ENCODE data around the gene TTI1.

The TTI1 gene

DNA sequence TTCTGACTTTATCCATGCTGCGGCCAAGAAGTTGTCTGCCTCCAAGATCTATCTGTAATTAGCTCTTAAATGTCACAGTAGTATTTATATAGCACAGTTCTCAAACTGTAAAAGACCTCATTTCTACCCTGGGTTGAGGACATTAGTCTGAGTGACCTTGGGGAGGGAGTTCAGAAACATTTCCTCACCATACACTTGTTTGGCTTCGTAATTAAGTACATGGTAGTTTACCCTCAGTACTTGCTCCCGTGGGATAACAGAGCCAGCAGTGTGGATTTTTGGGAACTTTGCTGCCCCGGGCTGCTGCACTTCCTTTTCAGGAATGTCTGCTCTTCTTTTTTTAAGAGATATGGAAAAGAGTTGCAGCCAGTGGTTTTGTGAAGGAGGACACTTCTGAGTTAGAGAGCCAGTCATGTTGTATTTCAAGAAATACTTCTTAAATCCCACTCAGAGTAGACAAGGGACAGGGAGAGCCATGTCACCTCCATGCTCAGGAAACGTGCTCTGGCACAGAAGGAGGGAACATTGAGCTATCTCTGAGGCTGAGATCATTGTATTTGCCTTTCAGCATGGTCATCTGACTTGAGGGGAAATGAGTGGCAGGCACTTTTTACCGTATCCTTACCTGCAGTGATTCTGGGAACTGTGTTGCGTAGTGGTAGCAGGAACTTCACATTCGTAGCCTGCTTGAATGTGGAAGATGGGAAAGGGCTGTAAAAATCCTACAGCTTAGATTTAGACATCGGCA, 33.9 kb upstream of the TTI1 start:
- H3K4me1 ChIP-seq (ENCODE audit: control insufficient read depth, insufficient read depth, low read length), result no peaks in the 10 kb centered on the region
- no peaks in the 10 kb centered on the region for H3K9me3 ChIP-seq (ENCODE audit: control insufficient read depth, insufficient read depth, low read depth, low read length)
- no peaks in the 10 kb centered on the region for H3K27me3 ChIP-seq (ENCODE audit: control insufficient read depth, insufficient read depth, low read length)
- peaks cover 91% of the 10 kb centered on the region for H3K36me3 ChIP-seq (ENCODE audit: control insufficient read depth, insufficient read depth, low read length)
- H3K4me3 ChIP-seq (ENCODE audit: low read depth, low read length), result no peak overlapping the region
- H3K9ac ChIP-seq (ENCODE audit: low read length), result no peak overlapping the region
- no peak overlapping the region for H3K27ac ChIP-seq (ENCODE audit: low read depth, low read length)

DNA sequence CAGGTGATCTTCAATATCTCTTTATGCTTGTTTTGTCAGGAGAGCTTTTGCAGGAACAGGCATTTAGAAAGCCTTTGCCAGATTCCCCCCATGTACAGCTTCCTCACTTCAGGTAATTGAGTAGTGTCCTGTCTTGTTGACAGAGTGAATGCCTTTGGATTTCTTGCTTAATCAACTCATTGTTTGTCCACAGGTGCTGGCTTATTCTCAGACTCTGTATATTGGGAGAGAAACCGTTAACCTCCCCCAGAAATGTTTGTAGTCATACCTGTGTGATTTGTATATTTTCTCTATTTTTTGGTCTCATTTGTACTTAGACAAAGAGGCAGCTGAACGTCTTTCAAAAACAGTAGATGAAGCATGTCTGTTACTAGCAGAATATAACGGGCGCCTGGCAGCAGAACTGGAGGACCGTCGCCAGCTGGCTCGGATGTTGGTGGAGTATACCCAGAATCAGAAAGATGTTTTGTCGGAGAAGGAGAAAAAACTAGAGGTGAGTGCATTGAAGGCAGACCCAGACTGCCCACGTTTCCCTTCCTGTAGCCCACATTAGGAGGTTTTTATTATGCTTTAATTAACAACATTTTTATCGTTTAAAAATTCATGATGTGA, 32.6 kb upstream of the TTI1 start:
- no peaks in the 10 kb centered on the region for H3K27me3 ChIP-seq (ENCODE audit: control insufficient read depth, insufficient read depth, low read length)
- no peaks in the 10 kb centered on the region for H3K4me1 ChIP-seq (ENCODE audit: control insufficient read depth, insufficient read depth, low read length)
- no peak overlapping the region for H3K27ac ChIP-seq (ENCODE audit: low read depth, low read length)
- peaks cover 95% of the 10 kb centered on the region for H3K36me3 ChIP-seq (ENCODE audit: control insufficient read depth, insufficient read depth, low read length)
- no peak overlapping the region for H3K9ac ChIP-seq (ENCODE audit: low read length)
- no peaks in the 10 kb centered on the region for H3K9me3 ChIP-seq (ENCODE audit: control insufficient read depth, insufficient read depth, low read depth, low read length)
- no peak overlapping the region for H3K4me3 ChIP-seq (ENCODE audit: low read depth, low read length)

DNA sequence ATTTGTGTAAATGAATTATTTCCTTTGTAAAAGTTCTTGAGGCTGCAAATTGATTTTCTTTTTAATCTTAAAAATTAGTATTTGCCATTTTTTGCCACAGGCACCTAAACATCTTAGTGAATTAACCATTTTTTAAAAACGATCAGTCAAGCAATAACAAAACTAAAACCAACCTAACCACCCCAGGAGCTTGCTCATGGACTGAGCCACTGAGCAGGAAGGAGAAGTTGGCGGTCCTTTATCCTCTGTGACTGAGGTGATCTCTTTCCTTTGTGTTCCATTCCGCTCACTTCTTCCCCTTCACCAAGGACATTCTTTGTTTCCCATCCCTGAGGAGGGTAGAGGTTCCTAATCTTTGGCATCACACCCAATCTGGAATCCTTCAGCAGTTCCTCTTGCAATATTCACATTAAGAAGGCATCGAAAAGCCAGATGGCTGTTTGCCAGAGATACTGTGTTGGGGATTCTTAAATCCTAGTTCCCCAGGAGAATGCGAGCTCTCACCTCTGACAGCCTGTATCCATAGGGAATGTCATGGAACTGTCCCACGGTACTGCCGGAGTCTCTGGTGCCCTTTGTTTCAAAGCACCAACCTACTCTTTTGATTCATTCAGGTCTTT, 30.8 kb upstream of the TTI1 start:
- Histone ChIP-seq H3K27me3 (ENCODE audit: control insufficient read depth, insufficient read depth, low read length) (no peaks in the 10 kb centered on the region), H3K9ac (ENCODE audit: low read length) (no peak overlapping the region), H3K36me3 (ENCODE audit: control insufficient read depth, insufficient read depth, low read length) (peaks cover 96% of the 10 kb centered on the region), H3K9me3 (ENCODE audit: control insufficient read depth, insufficient read depth, low read depth, low read length) (no peaks in the 10 kb centered on the region), H3K27ac (ENCODE audit: low read depth, low read length) (no peak overlapping the region), H3K4me1 (ENCODE audit: control insufficient read depth, insufficient read depth, low read length) (no peaks in the 10 kb centered on the region), H3K4me3 (ENCODE audit: low read depth, low read length) (no peak overlapping the region)

DNA sequence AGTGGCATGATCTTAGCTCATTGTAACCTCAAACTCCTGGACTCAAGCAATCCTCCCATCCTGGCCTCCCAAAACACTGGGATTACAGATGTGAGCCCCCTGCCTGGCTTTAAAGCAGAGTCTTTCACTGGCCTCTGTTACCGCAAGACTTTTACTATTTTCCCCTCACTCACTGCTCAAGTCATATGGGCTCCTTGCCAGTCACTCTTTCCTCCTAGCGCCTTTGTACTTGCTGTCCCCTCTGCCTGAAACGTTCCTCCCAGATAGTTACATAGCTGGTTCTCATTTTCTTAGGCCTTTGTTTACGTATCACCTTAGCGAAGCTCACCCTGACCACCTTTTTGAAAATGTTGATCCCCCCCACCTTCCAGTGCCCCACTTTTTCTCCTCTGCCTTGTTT, 29.6 kb upstream of the TTI1 start:
- H3K27me3 ChIP-seq (ENCODE audit: control insufficient read depth, insufficient read depth, low read length), result no peaks in the 10 kb centered on the region
- H3K27ac ChIP-seq (ENCODE audit: low read depth, low read length), result no peak overlapping the region
- H3K4me1 ChIP-seq (ENCODE audit: control insufficient read depth, insufficient read depth, low read length), result no peaks in the 10 kb centered on the region
- peaks cover 97% of the 10 kb centered on the region for H3K36me3 ChIP-seq (ENCODE audit: control insufficient read depth, insufficient read depth, low read length)
- H3K9me3 ChIP-seq (ENCODE audit: control insufficient read depth, insufficient read depth, low read depth, low read length), result no peaks in the 10 kb centered on the region
- no peak overlapping the region for H3K9ac ChIP-seq (ENCODE audit: low read length)
- H3K4me3 ChIP-seq (ENCODE audit: low read depth, low read length), result no peak overlapping the region

DNA sequence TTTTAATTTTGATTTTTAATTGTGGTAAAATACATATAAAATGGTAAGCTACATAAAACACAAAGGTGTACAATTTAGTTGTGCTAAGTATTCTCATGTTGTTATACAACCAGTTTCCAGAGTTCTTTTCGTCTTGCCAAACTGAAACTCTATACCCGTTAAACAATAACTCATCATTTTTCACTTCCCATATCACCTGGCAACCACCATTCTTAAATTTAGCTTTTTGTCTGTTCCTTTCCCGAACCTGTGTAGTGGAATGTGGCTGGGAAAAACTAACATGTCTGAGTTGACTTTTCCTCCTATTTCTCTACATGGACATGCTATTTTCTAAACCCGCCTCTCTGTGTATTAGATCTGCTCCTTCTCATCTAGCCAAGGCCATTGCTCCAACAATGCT, 27.9 kb upstream of the TTI1 start:
- no peaks in the 10 kb centered on the region for H3K9me3 ChIP-seq (ENCODE audit: control insufficient read depth, insufficient read depth, low read depth, low read length)
- no peaks in the 10 kb centered on the region for H3K27me3 ChIP-seq (ENCODE audit: control insufficient read depth, insufficient read depth, low read length)
- H3K9ac ChIP-seq (ENCODE audit: low read length), result no peak overlapping the region
- H3K4me3 ChIP-seq (ENCODE audit: low read depth, low read length), result no peak overlapping the region
- H3K27ac ChIP-seq (ENCODE audit: low read depth, low read length), result no peak overlapping the region
- peaks cover 84% of the 10 kb centered on the region for H3K36me3 ChIP-seq (ENCODE audit: control insufficient read depth, insufficient read depth, low read length)
- H3K4me1 ChIP-seq (ENCODE audit: control insufficient read depth, insufficient read depth, low read length), result no peaks in the 10 kb centered on the region

DNA sequence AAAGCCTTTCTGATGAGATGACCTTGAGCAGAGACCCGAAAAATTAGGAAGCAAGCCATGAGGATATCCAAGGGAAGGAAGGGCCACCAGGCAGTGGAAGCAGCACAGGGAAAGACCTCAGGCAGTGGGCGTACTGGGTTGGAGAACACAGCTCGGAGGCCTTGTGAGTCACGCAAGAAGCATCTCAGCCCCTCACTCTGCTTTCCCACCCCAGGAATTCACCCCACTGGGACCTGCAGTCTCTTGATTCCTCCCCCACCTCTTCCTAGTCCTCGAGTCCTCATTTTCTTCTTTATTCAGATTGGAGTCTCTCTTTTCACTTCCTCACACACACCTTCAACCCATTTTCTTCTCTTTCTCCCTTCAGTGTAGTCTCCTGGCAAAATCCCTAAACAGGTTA, 27.3 kb upstream of the TTI1 start:
- Histone ChIP-seq H3K27ac (ENCODE audit: low read depth, low read length) (no peak overlapping the region), H3K36me3 (ENCODE audit: control insufficient read depth, insufficient read depth, low read length) (peaks cover 80% of the 10 kb centered on the region), H3K4me1 (ENCODE audit: control insufficient read depth, insufficient read depth, low read length) (no peaks in the 10 kb centered on the region), H3K4me3 (ENCODE audit: low read depth, low read length) (no peak overlapping the region), H3K9me3 (ENCODE audit: control insufficient read depth, insufficient read depth, low read depth, low read length) (no peaks in the 10 kb centered on the region), H3K9ac (ENCODE audit: low read length) (no peak overlapping the region), H3K27me3 (ENCODE audit: control insufficient read depth, insufficient read depth, low read length) (no peaks in the 10 kb centered on the region)

DNA sequence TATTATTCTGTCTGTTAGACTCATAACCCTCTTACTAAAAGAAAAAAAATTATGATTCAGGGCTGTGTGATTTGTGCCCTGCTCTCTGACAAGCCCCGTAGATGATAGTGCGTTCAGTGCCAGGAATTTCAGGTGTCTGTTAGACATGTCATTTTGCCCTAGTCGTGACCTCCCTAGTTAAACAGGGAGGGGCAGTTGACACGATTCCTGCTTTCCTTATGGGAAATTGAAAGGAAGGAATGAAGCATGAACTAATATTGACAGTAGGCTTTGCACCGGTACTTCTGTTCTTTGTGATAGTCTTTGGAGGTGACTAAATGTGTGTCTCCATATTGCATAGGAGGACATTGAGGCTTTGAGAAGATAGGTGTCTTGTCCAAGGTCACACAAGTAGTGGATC, 26.6 kb upstream of the TTI1 start:
- Histone ChIP-seq H3K9ac (ENCODE audit: low read length) (no peak overlapping the region), H3K27ac (ENCODE audit: low read depth, low read length) (no peak overlapping the region), H3K27me3 (ENCODE audit: control insufficient read depth, insufficient read depth, low read length) (no peaks in the 10 kb centered on the region), H3K4me3 (ENCODE audit: low read depth, low read length) (no peak overlapping the region), H3K9me3 (ENCODE audit: control insufficient read depth, insufficient read depth, low read depth, low read length) (no peaks in the 10 kb centered on the region), H3K4me1 (ENCODE audit: control insufficient read depth, insufficient read depth, low read length) (no peaks in the 10 kb centered on the region), H3K36me3 (ENCODE audit: control insufficient read depth, insufficient read depth, low read length) (peaks cover 74% of the 10 kb centered on the region)

DNA sequence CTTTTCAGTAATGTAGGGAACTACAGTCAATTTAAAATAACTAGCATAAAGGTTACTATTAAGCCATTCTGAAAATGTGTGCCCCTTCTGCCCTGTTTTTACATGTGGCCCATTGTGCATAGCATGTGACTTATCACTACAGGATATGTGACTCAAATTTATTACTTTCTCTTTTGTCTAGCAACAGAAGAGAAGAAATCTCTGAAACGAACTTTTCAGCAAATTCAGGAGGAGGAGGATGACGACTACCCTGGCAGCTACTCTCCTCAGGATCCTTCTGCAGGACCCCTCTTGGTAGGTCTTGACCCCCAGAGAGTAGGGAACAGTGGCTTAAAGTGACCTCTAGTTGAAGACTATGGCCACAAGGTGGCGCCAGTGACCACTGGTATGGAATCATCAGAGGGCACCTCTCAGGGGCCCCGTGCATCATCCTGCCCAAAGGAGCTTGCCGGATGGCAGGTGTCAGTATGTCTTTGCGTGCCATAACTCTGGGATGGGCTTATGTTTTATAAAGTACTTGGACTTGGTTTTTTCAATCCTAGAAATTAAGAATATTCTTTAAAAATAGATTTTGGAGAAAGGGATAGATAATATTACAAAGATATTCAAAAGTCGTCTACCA, 24.2 kb upstream of the TTI1 start:
- Histone ChIP-seq H3K27me3 (ENCODE audit: control insufficient read depth, insufficient read depth, low read length) (no peaks in the 10 kb centered on the region), H3K27ac (ENCODE audit: low read depth, low read length) (no peak overlapping the region), H3K4me1 (ENCODE audit: control insufficient read depth, insufficient read depth, low read length) (no peaks in the 10 kb centered on the region), H3K4me3 (ENCODE audit: low read depth, low read length) (no peak overlapping the region), H3K9ac (ENCODE audit: low read length) (no peak overlapping the region), H3K9me3 (ENCODE audit: control insufficient read depth, insufficient read depth, low read depth, low read length) (no peaks in the 10 kb centered on the region), H3K36me3 (ENCODE audit: control insufficient read depth, insufficient read depth, low read length) (peaks cover 59% of the 10 kb centered on the region)

DNA sequence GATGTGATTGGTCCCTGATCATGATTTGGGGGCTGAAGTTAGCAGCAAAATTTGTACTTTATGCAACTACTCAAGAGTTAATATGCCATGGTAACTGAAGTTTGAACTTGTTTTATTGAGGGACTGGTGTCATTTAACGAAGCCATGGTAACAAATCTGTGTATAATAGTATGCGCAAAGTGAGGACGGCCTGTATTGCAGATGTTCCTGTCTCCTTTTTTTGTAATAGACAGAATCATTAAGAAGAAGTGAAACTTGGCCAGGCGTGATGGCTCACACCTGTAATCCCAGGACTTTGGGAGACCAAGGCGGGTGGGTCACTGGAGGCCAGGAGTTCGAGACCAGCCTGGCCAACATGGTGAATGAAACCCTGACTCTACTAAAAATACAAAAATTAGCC, 22.6 kb upstream of the TTI1 start:
- H3K27me3 ChIP-seq (ENCODE audit: control insufficient read depth, insufficient read depth, low read length), result no peaks in the 10 kb centered on the region
- peaks cover 50% of the 10 kb centered on the region for H3K36me3 ChIP-seq (ENCODE audit: control insufficient read depth, insufficient read depth, low read length)
- H3K4me1 ChIP-seq (ENCODE audit: control insufficient read depth, insufficient read depth, low read length), result no peaks in the 10 kb centered on the region
- H3K27ac ChIP-seq (ENCODE audit: low read depth, low read length), result no peak overlapping the region
- H3K9ac ChIP-seq (ENCODE audit: low read length), result no peak overlapping the region
- no peaks in the 10 kb centered on the region for H3K9me3 ChIP-seq (ENCODE audit: control insufficient read depth, insufficient read depth, low read depth, low read length)
- H3K4me3 ChIP-seq (ENCODE audit: low read depth, low read length), result no peak overlapping the region

DNA sequence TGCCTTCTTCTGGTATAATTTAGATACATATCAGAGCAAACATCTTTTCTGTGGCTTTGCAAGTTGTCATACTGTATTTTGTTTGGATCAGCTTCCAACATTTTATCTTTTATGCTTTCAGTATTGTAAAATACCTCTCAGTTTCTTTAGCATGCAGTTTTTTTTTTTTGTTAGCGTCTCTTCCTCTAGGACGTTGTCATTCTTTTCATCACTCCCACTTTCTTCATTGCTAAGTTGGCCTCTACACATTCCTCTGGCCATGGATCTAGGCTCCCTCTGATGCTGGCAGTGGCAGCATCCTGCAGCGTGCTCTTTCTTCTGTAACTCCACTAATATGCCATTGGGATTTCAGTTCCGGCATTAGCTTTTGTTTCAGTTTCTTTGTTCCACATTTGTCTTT, 22.0 kb upstream of the TTI1 start:
- Histone ChIP-seq H3K36me3 (ENCODE audit: control insufficient read depth, insufficient read depth, low read length) (peaks cover 50% of the 10 kb centered on the region), H3K4me1 (ENCODE audit: control insufficient read depth, insufficient read depth, low read length) (peaks cover 4% of the 10 kb centered on the region; the same call in 1 of the 2 replicates), H3K4me3 (ENCODE audit: low read depth, low read length) (no peak overlapping the region), H3K9ac (ENCODE audit: low read length) (no peak overlapping the region), H3K9me3 (ENCODE audit: control insufficient read depth, insufficient read depth, low read depth, low read length) (no peaks in the 10 kb centered on the region), H3K27me3 (ENCODE audit: control insufficient read depth, insufficient read depth, low read length) (no peaks in the 10 kb centered on the region), H3K27ac (ENCODE audit: low read depth, low read length) (no peak overlapping the region)

DNA sequence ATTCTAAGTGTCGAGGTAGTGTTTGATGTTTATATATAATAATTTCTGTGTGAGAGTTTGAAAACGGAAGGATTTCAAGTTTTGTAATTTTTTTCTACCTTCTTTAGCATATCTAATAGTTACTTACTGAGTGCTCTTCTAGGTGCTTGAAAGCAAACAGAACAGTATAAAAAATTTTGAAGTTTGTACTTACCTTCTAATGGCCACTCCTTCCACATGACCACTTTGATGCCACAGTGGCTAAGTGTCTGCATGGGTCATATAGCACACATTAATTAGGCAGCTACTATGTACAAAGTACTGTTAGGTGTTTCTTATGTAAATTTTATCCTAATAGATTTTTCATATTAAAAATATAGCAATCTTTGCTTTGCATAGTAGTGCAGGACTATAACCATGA, 21.4 kb upstream of the TTI1 start:
- no peak overlapping the region for H3K9ac ChIP-seq (ENCODE audit: low read length)
- no peaks in the 10 kb centered on the region for H3K9me3 ChIP-seq (ENCODE audit: control insufficient read depth, insufficient read depth, low read depth, low read length)
- no peak overlapping the region for H3K27ac ChIP-seq (ENCODE audit: low read depth, low read length)
- H3K36me3 ChIP-seq (ENCODE audit: control insufficient read depth, insufficient read depth, low read length), result peaks cover 50% of the 10 kb centered on the region
- H3K4me1 ChIP-seq (ENCODE audit: control insufficient read depth, insufficient read depth, low read length), result peaks cover 10% of the 10 kb centered on the region; the same call in 1 of the 2 replicates
- H3K4me3 ChIP-seq (ENCODE audit: low read depth, low read length), result no peak overlapping the region
- H3K27me3 ChIP-seq (ENCODE audit: control insufficient read depth, insufficient read depth, low read length), result no peaks in the 10 kb centered on the region
